NB4 (cell line): ENCODE data around the gene AGBL4.

ENCODE experiments used
- POLR2A ChIP-seq: IDR thresholded peaks from 2 replicates; pipeline ENCODE4 v1.6.1; 2011; ENCODE audit warnings: mild to moderate bottlenecking; ENCODE audit not compliant: insufficient read length; ENCODE audit errors: extremely low read depth
- TF ChIP-seq, protein P1 (sequence below): IDR thresholded peaks from one replicate; pipeline ENCODE4 v1.5.1; 2012; ENCODE audit warnings: low read depth, low read length
- TF ChIP-seq, protein P2 (sequence below): IDR thresholded peaks from 2 replicates; pipeline ENCODE4 v1.6.1; 2011; ENCODE audit warnings: low read depth, low read length

- TF ChIP-seq, protein P1, sequence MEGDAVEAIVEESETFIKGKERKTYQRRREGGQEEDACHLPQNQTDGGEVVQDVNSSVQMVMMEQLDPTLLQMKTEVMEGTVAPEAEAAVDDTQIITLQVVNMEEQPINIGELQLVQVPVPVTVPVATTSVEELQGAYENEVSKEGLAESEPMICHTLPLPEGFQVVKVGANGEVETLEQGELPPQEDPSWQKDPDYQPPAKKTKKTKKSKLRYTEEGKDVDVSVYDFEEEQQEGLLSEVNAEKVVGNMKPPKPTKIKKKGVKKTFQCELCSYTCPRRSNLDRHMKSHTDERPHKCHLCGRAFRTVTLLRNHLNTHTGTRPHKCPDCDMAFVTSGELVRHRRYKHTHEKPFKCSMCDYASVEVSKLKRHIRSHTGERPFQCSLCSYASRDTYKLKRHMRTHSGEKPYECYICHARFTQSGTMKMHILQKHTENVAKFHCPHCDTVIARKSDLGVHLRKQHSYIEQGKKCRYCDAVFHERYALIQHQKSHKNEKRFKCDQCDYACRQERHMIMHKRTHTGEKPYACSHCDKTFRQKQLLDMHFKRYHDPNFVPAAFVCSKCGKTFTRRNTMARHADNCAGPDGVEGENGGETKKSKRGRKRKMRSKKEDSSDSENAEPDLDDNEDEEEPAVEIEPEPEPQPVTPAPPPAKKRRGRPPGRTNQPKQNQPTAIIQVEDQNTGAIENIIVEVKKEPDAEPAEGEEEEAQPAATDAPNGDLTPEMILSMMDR: no peak
- TF ChIP-seq POLR2A: no peak
- TF ChIP-seq, protein P2, sequence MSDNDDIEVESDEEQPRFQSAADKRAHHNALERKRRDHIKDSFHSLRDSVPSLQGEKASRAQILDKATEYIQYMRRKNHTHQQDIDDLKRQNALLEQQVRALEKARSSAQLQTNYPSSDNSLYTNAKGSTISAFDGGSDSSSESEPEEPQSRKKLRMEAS: no peak
Measured at GRCh38 chr1:48643193-48643592, 1380.6 kb downstream of the AGBL4 start.
